Measurements from ENCODE around the gene LRRC27.

Gene LRRC27

GRCh38 chr10:132347211-132347930 is 15.4 kb downstream of the LRRC27 start:
- no peak overlapping the region for H3K4me3 ChIP-seq (replicated peaks in 1 of 2; ENCODE audit: low read depth in 2 of 2, low read length in 2 of 2)
- TF ChIP-seq CTCF (IDR thresholded peaks at IDR 0.05; ENCODE audit: low read depth, low read length): no peak
- DNase-seq (ENCODE audit: low read depth in 2 of 2): no peak

GRCh38 chr10:132347931-132348267 is 15.9 kb downstream of the LRRC27 start:
- H3K4me3 ChIP-seq (replicated peaks in 1 of 2; ENCODE audit: low read depth in 2 of 2, low read length in 2 of 2): no peak overlapping the region
- no peak for DNase-seq (ENCODE audit: low read depth in 2 of 2)
- TF ChIP-seq CTCF (IDR thresholded peaks at IDR 0.05; ENCODE audit: low read depth, low read length): no peak

- H3K4me3 ChIP-seq (replicated peaks in 1 of 2; ENCODE audit: low read depth in 2 of 2, low read length in 2 of 2): no peak overlapping the region
- TF ChIP-seq CTCF (IDR thresholded peaks at IDR 0.05; ENCODE audit: low read depth, low read length): no peak
- DNase-seq (ENCODE audit: low read depth in 2 of 2): no peak
These were observed 17.8 kb downstream of the LRRC27 start for GRCh38 chr10:132349766-132350165.

- no peak for TF ChIP-seq CTCF (IDR thresholded peaks at IDR 0.05; ENCODE audit: low read depth, low read length)
- no peak overlapping the region for H3K4me3 ChIP-seq (replicated peaks in 1 of 2; ENCODE audit: low read depth in 2 of 2, low read length in 2 of 2)
- DNase-seq (ENCODE audit: low read depth in 2 of 2): no peak
These were observed 18.4 kb downstream of the LRRC27 start for GRCh38 chr10:132350391-132350790.

- no peak overlapping the region for H3K4me3 ChIP-seq (replicated peaks in 1 of 2; ENCODE audit: low read depth in 2 of 2, low read length in 2 of 2)
- no peak for TF ChIP-seq CTCF (IDR thresholded peaks at IDR 0.05; ENCODE audit: low read depth, low read length)
- DNase-seq (ENCODE audit: low read depth in 2 of 2): no peak
These were observed 19.0 kb downstream of the LRRC27 start for GRCh38 chr10:132350946-132351345.

GRCh38 chr10:132351611-132352010 is 19.6 kb downstream of the LRRC27 start:
- no peak overlapping the region for H3K4me3 ChIP-seq (replicated peaks in 1 of 2; ENCODE audit: low read depth in 2 of 2, low read length in 2 of 2)
- DNase-seq (ENCODE audit: low read depth in 2 of 2): no peak
- TF ChIP-seq CTCF (IDR thresholded peaks at IDR 0.05; ENCODE audit: low read depth, low read length): no peak
